Endothelial cell of umbilical vein (primary cell): ENCODE measurements around the gene DOCK1. TPM values are rescaled to one million over a fixed set of nuclear protein-coding genes. Genes with fewer than 3 reads are reported as not detected.

Experiments used
- BruUV-seq: library from RNA; stranded (reverse); fragments of 400-500 nt; replicated peaks from 2 replicates; lab custom pipeline; 2021; lab: Mats Ljungman, UMichigan
- CTCF ChIA-PET: fragments of 300-600, 350-600 bp; sonication (Branson Sonifier 250); formaldehyde crosslinking; loops from one replicate; lab custom pipeline; 2021; ENCODE audit warnings: antibody characterized with exemption, inconsistent platforms; lab: Charles Lee
- POLR2A ChIA-PET: fragments of 300-600, 350-600 bp; sonication (Branson Sonifier 250); formaldehyde crosslinking; loops from one replicate; lab custom pipeline; 2021; ENCODE audit warnings: antibody characterized with exemption, inconsistent platforms; lab: Charles Lee
- DNase-seq: peaks from one replicate; pipeline ENCODE4 v3.0.0-alpha.2; 2011; ENCODE audit warnings: low read depth, low spot score
- FAIRE-seq: peaks from 2 replicates; lab custom pipeline; 2011; peaks lifted over from hg19 to GRCh38; lab: Jason Lieb, UNC
- H2AFZ ChIP-seq: 2 replicates; pipeline ENCODE4 v1.6.0; 2012; ENCODE audit warnings: low read depth, low read length, control low read depth, inconsistent platforms
- H3K27ac ChIP-seq: 2 replicates; pipeline ENCODE4 v1.5.1; 2011; ENCODE audit warnings: low read depth, mild to moderate bottlenecking, control low read depth, low read length, moderate library complexity; ENCODE audit not compliant: insufficient read depth
- H3K27me3 ChIP-seq, 2 experiments: 2 replicates each; pipeline versions ENCODE4 v1.6.0 to v1.6.1; 2011; ENCODE audit warnings: low read length in 2 of 2, mixed read lengths in 1 of 2; ENCODE audit not compliant: control insufficient read depth in 2 of 2, insufficient read depth in 2 of 2
- H3K36me3 ChIP-seq, 2 experiments: 2 replicates in 1 of 2; 3 replicates in 1 of 2; pipeline ENCODE4 v1.5.1; 2011; ENCODE audit warnings: low read length in 2 of 2, mild to moderate bottlenecking in 1 of 2, moderate library complexity in 1 of 2; ENCODE audit not compliant: control insufficient read depth in 2 of 2, insufficient read depth in 2 of 2; ENCODE audit errors: extremely low read depth in 1 of 2
- H3K4me1 ChIP-seq: 3 replicates; pipeline ENCODE4 v1.5.1; 2011; ENCODE audit warnings: mild to moderate bottlenecking, low read length; ENCODE audit not compliant: control insufficient read depth, insufficient read depth; ENCODE audit errors: extremely low read depth
- H3K4me2 ChIP-seq: 2 replicates; pipeline ENCODE4 v1.6.1; 2011; ENCODE audit warnings: low read length, control low read depth, mixed read lengths; ENCODE audit not compliant: insufficient read depth
- H3K4me3 ChIP-seq, 3 experiments: fragments of 200-600 bp in 1 of 3; sonication (generic), shearing (Covaris generic) in 1 of 3; replicated peaks in 1 of 3; 2 replicates each; pipeline ENCODE4 v1.5.1; 2011 to 2016; ENCODE audit warnings: control low read depth in 3 of 3, low read length in 3 of 3, mild to moderate bottlenecking in 2 of 3, inconsistent platforms in 1 of 3, low read depth in 1 of 3, moderate library complexity in 1 of 3; ENCODE audit not compliant: insufficient read depth in 1 of 3
- H3K79me2 ChIP-seq: 2 replicates; pipeline ENCODE4 v1.6.0; 2012; ENCODE audit warnings: low read length, inconsistent platforms; ENCODE audit not compliant: control insufficient read depth, insufficient read depth
- H3K9ac ChIP-seq: replicated peaks from 2 replicates; pipeline ENCODE3; 2011; ENCODE audit warnings: low read length, control low read depth; ENCODE audit not compliant: insufficient read depth; ENCODE audit errors: extremely low read depth
- H3K9me1 ChIP-seq: replicated peaks from 3 replicates; pipeline ENCODE4 v1.6.0; 2011; ENCODE audit warnings: mild to moderate bottlenecking, low read length; ENCODE audit not compliant: control insufficient read depth, insufficient read depth; ENCODE audit errors: extremely low read depth
- H3K9me3 ChIP-seq: replicated peaks from 2 replicates; pipeline ENCODE4 v1.5.1; 2012; ENCODE audit warnings: low read length, inconsistent platforms; ENCODE audit not compliant: control insufficient read depth, insufficient read depth
- H4K20me1 ChIP-seq: replicated peaks from 2 replicates; pipeline ENCODE3; 2011; ENCODE audit warnings: mild to moderate bottlenecking, low read length; ENCODE audit not compliant: control insufficient read depth, insufficient read depth; ENCODE audit errors: extremely low read depth
- EZH2 ChIP-seq: IDR thresholded peaks from 2 replicates; pipeline ENCODE4 v1.6.1; 2012; ENCODE audit warnings: borderline replicate concordance, low read depth, mild to moderate bottlenecking, moderate library complexity, low read length, inconsistent platforms; ENCODE audit not compliant: severe bottlenecking
- FOS ChIP-seq: IDR thresholded peaks from 2 replicates; pipeline ENCODE4 v1.6.1; 2011; ENCODE audit warnings: mild to moderate bottlenecking, low read length, moderate library complexity, borderline replicate concordance; ENCODE audit not compliant: insufficient read depth
- GATA2 ChIP-seq: IDR thresholded peaks from 2 replicates; pipeline ENCODE4 v1.7.0; 2011; ENCODE audit warnings: low read depth, mild to moderate bottlenecking, moderate library complexity, mixed read lengths, low read length; ENCODE audit not compliant: insufficient read length, insufficient read depth
- JUN ChIP-seq: IDR thresholded peaks from 2 replicates; pipeline ENCODE4 v1.6.1; 2011; ENCODE audit warnings: borderline replicate concordance, low read depth; ENCODE audit not compliant: insufficient read length, insufficient read depth
- MYC ChIP-seq: IDR thresholded peaks from one replicate; pipeline ENCODE4 v1.6.1; 2011; ENCODE audit warnings: mild to moderate bottlenecking, low read depth, low read length
- POLR2A ChIP-seq: IDR thresholded peaks from 2 replicates; pipeline ENCODE4 v1.6.1; 2012; ENCODE audit warnings: low read depth, mild to moderate bottlenecking, control low read depth, low read length
- POLR2AphosphoS5 ChIP-seq: IDR thresholded peaks from 2 replicates; pipeline ENCODE4 v1.6.1; 2012; ENCODE audit warnings: low read depth, mild to moderate bottlenecking, control low read depth, low read length, moderate library complexity; ENCODE audit not compliant: insufficient read depth
- dilution Hi-C: fragments of 300-500 bp; cut with MboI; formaldehyde crosslinking; loops from one replicate; pipeline ENCODE4 v1.15.0; 2019; ENCODE audit warnings: low sequenced_read_pairs; ENCODE audit not compliant: extremely low pct_ligation_motif_present
- intact Hi-C: fragments of 100-400 bp; cut with micrococcal nuclease; formaldehyde crosslinking; loops from one replicate; pipeline ENCODE4 v1.10.0; 2022
- polyA plus RNA-seq, 4 experiments: library from polyadenylated mRNA; depleted of rRNA in 3 of 4; stranded (reverse) in 3 of 4; unstranded in 1 of 4; fragments of >200 nt; gene quantifications; 2 replicates each; pipeline versions ENCODE4 v1.2.1 to v1.2.3, GENCODE V29; 2011 to 2012; ENCODE audit warnings: missing spikeins in 1 of 4
- total RNA-seq: library from RNA; stranded (reverse); gene quantifications from 2 replicates; pipeline ENCODE4 v1.2.3, GENCODE V29; 2021
- TF ChIP-seq, protein P1 (sequence below): IDR thresholded peaks from 2 replicates; pipeline ENCODE4 v1.6.1; 2011; ENCODE audit not compliant: insufficient read depth, insufficient read length
- TF ChIP-seq, protein P2 (sequence below), 2 donors: IDR thresholded peaks; 1 replicate in 1 of 2; 2 replicates in 1 of 2; pipeline ENCODE4 v1.5.1; 2011; ENCODE audit warnings: low read length in 2 of 2, mild to moderate bottlenecking in 2 of 2, moderate library complexity in 2 of 2, control low read depth in 1 of 2, inconsistent platforms in 1 of 2, low read depth in 1 of 2; ENCODE audit not compliant: insufficient read depth in 1 of 2; ENCODE audit errors: extremely low read depth in 1 of 2

DOCK1 gene
- total and polyA plus RNA-seq, 2 donors (not counting 3 experiments of a cell fraction or from before 2014, with no cell fraction given), result 22.5 to 83.1 TPM

GRCh38 chr10:127176649-127177048 lies 271.4 kb downstream of the DOCK1 start:
- intact Hi-C loops (no loop called here), dilution Hi-C loops (no loop called here)
- Histone ChIP-seq H3K9ac (no peak overlapping the region), H4K20me1 (no peaks in the 10 kb centered on the region), H3K4me1 (no peaks in the 10 kb centered on the region), H3K27ac (no peak overlapping the region), H2AFZ (no peak overlapping the region), H3K79me2 (no peaks in the 10 kb centered on the region), H3K4me3 (no peak overlapping the region), H3K9me3 (no peaks in the 10 kb centered on the region), H3K9me1 (no peaks in the 10 kb centered on the region), H3K4me2 (no peak overlapping the region), H3K36me3 (peaks cover 0 to 3% of the 10 kb centered on the region in 2 experiments), H3K27me3 (no peaks in the 10 kb centered on the region)
- DNase-seq, result no peak
- ChIA-PET POLR2A (no interaction called here), CTCF (no interaction called here)
- TF ChIP-seq JUN (no peak), MYC (no peak), POLR2AphosphoS5 (no peak), POLR2A (no peak), GATA2 (no peak), EZH2 (no peak), FOS (no peak)
- TF ChIP-seq, protein P1, sequence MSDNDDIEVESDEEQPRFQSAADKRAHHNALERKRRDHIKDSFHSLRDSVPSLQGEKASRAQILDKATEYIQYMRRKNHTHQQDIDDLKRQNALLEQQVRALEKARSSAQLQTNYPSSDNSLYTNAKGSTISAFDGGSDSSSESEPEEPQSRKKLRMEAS, result no peak
- TF ChIP-seq, protein P2, sequence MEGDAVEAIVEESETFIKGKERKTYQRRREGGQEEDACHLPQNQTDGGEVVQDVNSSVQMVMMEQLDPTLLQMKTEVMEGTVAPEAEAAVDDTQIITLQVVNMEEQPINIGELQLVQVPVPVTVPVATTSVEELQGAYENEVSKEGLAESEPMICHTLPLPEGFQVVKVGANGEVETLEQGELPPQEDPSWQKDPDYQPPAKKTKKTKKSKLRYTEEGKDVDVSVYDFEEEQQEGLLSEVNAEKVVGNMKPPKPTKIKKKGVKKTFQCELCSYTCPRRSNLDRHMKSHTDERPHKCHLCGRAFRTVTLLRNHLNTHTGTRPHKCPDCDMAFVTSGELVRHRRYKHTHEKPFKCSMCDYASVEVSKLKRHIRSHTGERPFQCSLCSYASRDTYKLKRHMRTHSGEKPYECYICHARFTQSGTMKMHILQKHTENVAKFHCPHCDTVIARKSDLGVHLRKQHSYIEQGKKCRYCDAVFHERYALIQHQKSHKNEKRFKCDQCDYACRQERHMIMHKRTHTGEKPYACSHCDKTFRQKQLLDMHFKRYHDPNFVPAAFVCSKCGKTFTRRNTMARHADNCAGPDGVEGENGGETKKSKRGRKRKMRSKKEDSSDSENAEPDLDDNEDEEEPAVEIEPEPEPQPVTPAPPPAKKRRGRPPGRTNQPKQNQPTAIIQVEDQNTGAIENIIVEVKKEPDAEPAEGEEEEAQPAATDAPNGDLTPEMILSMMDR (IDR thresholded peaks at IDR 0.05; ENCODE audit: extremely low read depth in 1 of 2, insufficient read depth in 1 of 2, low read depth in 1 of 2, low read length in 2 of 2), result no peak
- no TSS peak for BruUV-seq
- FAIRE-seq, result no peak
